ENCODE data around the gene NCOA4. TPM values are rescaled to one million over a fixed set of nuclear protein-coding genes. Genes with fewer than 3 reads are reported as not detected.
"Not testable (repeated sequence)": the region's sequence is repeated elsewhere in the genome, so short reads cannot be mapped to it uniquely, and the experiment has no call there.

The NCOA4 gene
- total RNA-seq, 1 donor from 2014 or later = 124 TPM

GRCh38 chr10:46022978-46023702 is 7.3 kb downstream of the NCOA4 start:
- intact Hi-C loops (cut with micrococcal nuclease) = loop anchor here (1.0 to 10.0 kb wide), 3 partner anchors 50 to 1018 kb away; partner anchors contain the start of genes TIMM23 and ZNF22

GRCh38 chr10:46020344-46020657 is 10.1 kb downstream of the NCOA4 start:
- intact Hi-C loops (cut with micrococcal nuclease) = loop anchor here (10.0 kb wide), 1 partner anchor 1016 kb away; the partner anchor contains the start of gene ZNF22

GRCh38 chr10:46019569-46020343 is 10.7 kb downstream of the NCOA4 start:
- intact Hi-C loops (cut with micrococcal nuclease) = loop anchor here (10.0 kb wide), 1 partner anchor 1015 kb away; the partner anchor contains the start of gene ZNF22

- intact Hi-C loops (cut with micrococcal nuclease) = no loop called here
Measured at GRCh38 chr10:46019177-46019528, 11.3 kb downstream of the NCOA4 start.

- intact Hi-C loops (cut with micrococcal nuclease) = no loop called here
Measured at GRCh38 chr10:46018453-46019176, 11.8 kb downstream of the NCOA4 start.

- intact Hi-C loops (cut with micrococcal nuclease) = no loop called here
Measured at GRCh38 chr10:46017733-46018132, 12.7 kb downstream of the NCOA4 start.

GRCh38 chr10:46016811-46017210 is 13.6 kb downstream of the NCOA4 start:
- intact Hi-C loops (cut with micrococcal nuclease) = no loop called here

GRCh38 chr10:46016190-46016589 is 14.2 kb downstream of the NCOA4 start:
- intact Hi-C loops (cut with micrococcal nuclease) = no loop called here

GRCh38 chr10:46014683-46015405 is 15.6 kb downstream of the NCOA4 start:
- intact Hi-C loops (cut with micrococcal nuclease) = no loop called here

- intact Hi-C loops (cut with micrococcal nuclease) = no loop called here
Measured at GRCh38 chr10:46014206-46014605, 16.2 kb downstream of the NCOA4 start.

GRCh38 chr10:46012746-46013145 is 17.7 kb downstream of the NCOA4 start:
- intact Hi-C loops (cut with micrococcal nuclease) = no loop called here

GRCh38 chr10:46006219-46006618 is 24.2 kb downstream of the NCOA4 start:
- intact Hi-C loops (cut with micrococcal nuclease) = no loop called here

- intact Hi-C loops (cut with micrococcal nuclease) = no loop called here
Measured at GRCh38 chr10:46005383-46005782, 25.0 kb downstream of the NCOA4 start.

- intact Hi-C loops (cut with micrococcal nuclease) = no loop called here
Measured at GRCh38 chr10:46004963-46005362, 25.5 kb downstream of the NCOA4 start.

GRCh38 chr10:46002916-46003693 is 27.3 kb downstream of the NCOA4 start:
- intact Hi-C loops (cut with micrococcal nuclease) = no loop called here

GRCh38 chr10:46002189-46002687 is 28.2 kb downstream of the NCOA4 start:
- intact Hi-C loops (cut with micrococcal nuclease) = not testable (repeated sequence)

- intact Hi-C loops (cut with micrococcal nuclease) = no loop called here
Measured at GRCh38 chr10:46001187-46001756, 29.2 kb downstream of the NCOA4 start.

GRCh38 chr10:46000538-46000937 is 29.9 kb downstream of the NCOA4 start:
- intact Hi-C loops (cut with micrococcal nuclease) = no loop called here

GRCh38 chr10:45999955-46000354 is 30.5 kb downstream of the NCOA4 start:
- intact Hi-C loops (cut with micrococcal nuclease) = not testable (repeated sequence)
